ENCODE data around the gene PTX4.
A peak's percentile ranks its signal among the peaks of the same experiment; 100 is the strongest.
"Not testable (repeated sequence)": the region's sequence is repeated elsewhere in the genome, so short reads cannot be mapped to it uniquely, and the experiment has no call there.

Gene PTX4

GRCh38 chr16:1478937-1479336 lies 9.8 kb downstream of the PTX4 start:
- DNase-seq: not testable (repeated sequence)

DNA sequence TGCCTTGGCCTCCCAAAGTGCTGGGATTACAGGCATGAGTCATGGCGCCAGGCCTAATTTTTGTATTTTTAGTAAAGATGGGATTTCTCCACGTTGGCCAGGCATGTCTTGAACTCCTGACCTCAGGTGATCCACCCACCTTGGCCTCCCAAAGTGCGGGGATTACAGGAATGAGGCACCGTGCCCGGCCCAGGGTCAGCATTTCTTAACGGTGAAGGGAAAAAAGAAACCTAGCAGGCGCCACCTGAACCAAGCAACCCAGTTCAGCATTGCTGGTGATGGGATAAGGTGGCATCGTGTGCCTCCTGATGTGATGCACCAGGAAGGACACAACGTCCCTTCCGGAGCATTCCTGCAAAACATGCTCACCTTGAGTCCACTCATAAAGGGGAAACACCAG lies 11.7 kb downstream of the PTX4 start:
- DNase-seq: no peak

GRCh38 chr16:1475552-1476114 lies 13.1 kb downstream of the PTX4 start:
- DNase-seq: no peak

- peak; percentile 91 for DNase-seq
These were observed 13.8 kb downstream of the PTX4 start, which contains the start of gene CLCN7 for GRCh38 chr16:1474796-1475551. CLCN7 (minus strand) TSS chr16:1475028; CDS start chr16:1474974, 54 bp downstream.

DNA sequence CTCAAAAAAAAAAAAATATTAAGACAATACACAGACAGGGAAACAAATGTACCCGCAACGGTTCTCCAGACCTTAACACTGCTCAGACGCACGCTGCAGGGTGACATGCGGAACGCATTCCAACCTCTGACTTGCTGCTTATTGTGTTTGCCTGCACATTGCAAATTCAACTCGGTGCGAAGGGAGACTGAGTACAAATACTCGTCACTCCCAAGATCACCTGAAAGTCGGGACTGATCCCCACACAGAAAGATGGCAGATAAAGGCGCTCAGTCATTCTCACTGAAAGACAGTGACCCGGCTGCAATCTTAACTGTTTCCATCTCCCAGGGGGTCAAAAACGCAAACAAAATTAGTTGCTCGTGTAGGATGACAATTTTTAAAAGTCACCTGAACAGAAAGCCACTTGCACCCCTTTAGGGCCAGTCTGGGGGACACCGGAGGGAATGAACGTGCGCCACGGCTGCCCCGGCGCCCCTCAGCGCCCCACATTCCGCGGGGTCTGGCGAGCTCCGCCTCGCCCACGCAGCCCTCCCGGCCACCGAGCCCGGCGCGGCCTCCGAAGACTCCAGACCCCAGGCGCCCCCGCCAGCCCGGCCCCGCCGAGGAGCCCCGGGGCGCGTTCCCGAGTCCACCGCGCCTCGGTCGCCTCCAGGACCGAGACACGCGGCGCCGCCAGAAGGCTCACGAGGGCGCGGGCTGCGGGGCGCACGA lies 14.5 kb downstream of the PTX4 start:
- peak; percentile 34 for DNase-seq

DNA sequence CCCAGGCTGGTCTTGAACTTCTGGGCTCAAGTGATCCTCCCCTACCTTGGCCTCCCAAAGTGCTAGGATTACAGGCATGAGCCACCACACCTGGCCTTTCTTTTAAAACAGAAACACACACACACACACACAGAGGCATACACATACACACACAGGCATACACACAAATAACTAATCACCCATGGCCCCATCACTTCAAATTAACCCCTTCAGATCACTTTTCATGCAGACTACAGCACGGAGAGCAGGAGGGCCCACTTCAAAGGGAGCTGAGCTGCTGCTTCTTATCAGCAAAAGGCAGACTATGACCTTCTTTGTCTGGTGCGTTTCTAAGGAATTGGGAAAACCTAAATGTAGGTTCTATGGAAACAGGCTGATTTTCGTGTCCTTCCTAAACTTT lies 15.8 kb downstream of the PTX4 start:
- DNase-seq: no peak

DNA sequence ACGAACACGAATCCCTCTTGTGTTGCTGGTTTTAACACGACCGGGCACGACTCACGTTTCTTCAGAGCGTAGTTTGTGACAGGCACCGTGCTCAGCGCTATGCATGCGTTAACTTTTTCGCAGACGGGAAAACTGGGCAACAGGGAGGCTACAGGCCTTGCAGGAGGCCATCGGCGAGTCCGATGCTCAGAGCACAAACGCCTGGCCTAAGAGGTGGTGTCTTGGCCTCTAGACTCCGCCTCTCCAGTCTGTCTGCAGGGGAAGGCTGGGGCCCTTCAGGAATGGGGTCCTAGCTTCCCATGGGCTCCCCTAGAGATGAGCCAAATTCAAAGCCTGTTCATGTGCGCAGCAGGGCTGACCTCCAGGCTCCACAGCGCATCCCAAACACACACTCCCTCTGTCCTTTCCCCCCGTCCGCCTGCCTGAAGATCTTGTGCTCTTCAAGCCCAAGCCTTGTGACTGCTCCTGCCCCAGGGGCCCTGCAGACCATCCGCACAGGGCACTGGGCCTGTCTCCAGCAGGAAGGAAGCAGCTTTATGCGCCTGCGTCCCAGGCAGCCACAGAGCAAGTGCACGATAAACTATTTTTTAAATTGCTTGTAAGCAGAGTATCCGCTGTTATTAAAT lies 17.1 kb downstream of the PTX4 start:
- DNase-seq: no peak

- DNase-seq: no peak
These were observed 18.1 kb downstream of the PTX4 start for GRCh38 chr16:1470481-1471251.

DNA sequence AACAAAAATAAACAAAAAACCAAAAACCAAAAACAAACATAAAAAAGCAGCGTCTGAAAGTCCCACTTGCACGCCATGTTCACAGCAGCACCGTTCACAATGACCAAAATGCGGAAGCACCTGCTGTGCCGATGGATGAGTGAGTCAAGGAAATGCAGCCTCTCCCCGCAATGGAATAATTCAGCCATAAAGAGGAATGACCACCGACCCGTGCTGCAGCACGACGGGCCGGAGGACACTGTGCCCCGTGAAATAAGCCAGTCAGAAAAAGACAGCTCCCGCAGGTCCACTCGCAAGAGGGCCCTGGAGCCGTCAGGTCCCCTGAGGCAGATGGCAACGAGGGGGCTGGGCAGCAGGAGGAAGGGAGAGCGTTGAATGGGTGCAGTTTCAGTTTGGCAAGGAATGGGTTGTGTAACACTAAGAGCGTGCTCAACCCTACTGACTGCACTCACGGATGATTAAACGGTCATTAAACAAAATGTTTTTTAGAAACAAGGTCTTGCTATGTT lies 19.0 kb downstream of the PTX4 start:
- DNase-seq: peak; percentile 62

DNA sequence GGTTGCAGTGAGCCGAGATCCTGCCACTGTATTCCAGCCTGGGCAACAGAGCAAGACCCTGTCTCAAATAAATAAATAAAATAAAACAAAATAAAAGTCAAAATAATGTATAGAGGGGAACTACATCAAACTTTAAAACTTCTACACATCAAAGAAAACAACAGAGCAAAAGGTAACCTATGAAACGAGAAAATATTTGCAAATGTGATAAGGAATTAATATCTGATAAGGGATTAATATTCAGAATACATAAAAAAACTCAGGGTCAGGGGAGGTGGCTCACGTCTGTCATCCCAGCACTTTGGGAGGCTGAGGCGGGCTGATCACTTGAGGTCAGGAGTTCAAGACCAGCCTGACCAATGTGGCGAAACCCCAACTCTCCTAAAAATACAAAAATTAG lies 19.6 kb downstream of the PTX4 start:
- not testable (repeated sequence) for DNase-seq

DNA sequence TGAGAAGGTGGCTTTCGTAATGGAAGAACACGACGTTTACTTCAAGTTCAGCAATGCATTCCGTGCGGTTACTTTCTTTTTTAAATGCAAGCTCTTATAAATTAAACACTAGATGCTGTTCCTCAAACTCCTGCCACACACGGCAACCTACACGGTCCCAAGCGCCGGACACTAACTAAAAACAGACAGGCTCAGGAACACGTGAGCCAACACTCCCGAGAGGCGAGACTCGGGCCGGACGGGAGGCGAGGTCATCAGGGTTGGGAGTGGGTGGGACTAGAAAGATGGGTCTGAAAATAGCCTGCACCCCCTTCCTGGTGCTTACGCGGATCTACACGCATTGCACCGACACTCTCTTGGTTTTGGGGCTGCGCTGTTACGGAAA lies 20.3 kb downstream of the PTX4 start:
- no peak for DNase-seq

DNA sequence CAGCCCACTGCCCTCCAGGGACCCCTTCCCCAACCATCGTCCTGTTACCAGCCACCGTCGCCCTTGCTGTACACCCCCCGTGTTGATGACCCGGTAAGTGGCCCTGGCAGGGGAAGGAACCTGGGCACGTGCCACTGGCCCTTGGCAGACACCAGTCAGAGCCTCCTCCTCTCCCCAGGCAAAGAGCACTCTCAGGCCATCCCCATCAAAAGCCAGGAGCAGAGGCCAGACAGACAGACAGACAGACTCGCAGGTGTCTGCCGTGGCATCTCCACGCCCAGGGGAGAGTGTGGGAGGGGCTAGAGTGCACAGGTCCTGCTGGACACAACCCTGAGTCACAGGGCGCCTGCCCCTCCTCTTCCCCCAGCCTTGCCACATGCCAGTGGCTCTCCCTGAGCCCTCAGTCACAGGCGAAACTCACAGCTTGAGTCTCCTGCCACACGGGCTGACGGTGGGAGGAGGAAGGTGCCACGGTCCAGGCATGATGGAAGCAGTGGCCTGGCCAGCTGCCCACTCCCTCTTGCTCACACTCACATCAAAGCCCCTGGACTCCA lies 21.7 kb downstream of the PTX4 start:
- no peak for DNase-seq

DNA sequence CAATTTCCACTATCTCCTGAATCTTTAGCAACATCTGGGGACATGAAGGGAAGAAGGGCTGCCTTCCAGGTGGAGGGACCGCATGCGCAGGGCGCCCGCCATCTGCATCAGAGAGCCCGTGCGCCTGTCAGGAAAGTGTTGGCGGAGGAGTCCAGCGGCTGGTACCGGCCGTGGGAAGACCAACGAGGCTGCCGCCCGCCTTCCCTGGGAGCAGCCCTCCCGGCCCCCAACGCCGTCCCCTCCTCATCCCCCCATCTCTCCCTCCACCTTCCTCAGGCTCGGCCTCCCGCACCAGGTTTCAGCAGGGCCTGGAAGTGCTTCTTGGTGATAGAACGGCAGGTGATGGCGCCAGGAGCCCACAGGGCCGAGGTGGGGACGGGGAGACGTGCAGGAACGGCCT lies 22.7 kb downstream of the PTX4 start:
- no peak for DNase-seq

DNA sequence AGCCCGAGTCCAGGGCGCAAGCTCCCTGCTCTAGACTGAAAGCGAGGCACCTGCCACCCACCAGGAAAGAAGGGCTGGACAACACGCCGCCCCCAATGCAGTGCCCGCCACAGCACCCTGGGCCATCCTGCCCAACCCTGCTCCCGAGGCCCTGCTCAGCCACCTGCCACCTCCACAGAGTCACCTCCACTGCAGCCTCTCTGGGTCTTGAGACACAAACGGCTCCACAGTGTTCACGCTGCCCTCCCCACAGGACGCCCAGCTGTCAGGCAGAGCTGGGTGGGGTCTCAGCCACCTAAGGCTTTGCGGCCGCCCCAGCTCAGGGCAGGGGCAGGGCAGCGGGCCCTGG lies 23.2 kb downstream of the PTX4 start:
- no peak for DNase-seq

DNA sequence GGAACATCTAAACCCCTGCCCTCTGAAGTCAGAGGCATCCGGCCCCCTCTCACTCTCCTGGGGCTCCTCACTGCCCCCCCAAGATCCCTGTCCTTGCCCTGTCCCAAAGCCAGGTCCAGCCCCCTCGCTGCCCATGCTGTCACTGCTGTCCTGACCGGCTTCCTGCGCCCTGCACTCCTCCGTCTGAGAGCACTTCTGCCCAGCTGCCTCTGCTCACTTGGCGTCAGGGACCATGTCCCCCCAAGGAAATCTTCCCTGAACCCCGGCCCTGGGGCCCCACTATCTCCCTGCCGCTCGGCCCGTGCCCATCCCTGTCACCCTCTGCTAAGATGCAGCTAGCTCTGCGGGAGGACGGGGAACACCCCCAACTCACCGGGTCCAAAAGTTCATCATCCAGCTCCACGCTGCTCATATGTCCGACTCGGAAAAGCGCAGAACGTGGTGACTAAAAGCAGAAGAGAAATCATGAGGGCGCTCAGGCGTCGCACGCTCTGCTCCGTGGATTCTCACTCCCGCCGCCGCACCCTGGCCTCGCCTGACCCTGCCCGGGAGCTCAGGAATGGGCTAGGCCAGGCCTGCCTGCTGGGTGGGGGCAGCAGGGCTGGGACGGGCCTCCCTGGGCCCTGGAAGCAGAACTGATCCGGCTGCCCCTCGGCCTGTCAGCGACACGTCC lies 23.7 kb downstream of the PTX4 start:
- no peak for DNase-seq

GRCh38 chr16:1464196-1464893 lies 24.4 kb downstream of the PTX4 start:
- no peak for DNase-seq

DNA sequence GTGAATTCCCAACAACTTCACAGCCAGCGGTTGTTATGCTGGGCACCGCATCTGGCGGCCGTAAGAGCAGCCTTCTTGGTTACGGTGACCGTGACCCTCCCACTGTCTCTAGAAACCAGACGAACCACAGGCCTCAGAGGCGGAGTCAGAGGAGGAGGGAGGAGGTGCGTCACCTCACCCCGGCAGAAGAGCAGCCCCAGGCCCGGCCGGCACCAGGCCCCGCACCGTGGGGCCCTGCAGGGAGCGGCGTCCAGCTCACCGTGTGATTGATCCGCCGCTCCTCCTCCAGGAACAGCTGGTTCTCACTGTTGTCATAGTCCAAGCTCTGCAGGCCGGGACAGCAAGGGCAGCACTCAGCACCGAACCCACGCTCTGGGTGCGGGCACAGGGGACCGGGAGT lies 27.6 kb downstream of the PTX4 start:
- no peak for DNase-seq

GRCh38 chr16:1460602-1461138 lies 28.1 kb downstream of the PTX4 start:
- DNase-seq: no peak

- no peak for DNase-seq
These were observed 28.8 kb downstream of the PTX4 start for GRCh38 chr16:1459967-1460366.

DNA sequence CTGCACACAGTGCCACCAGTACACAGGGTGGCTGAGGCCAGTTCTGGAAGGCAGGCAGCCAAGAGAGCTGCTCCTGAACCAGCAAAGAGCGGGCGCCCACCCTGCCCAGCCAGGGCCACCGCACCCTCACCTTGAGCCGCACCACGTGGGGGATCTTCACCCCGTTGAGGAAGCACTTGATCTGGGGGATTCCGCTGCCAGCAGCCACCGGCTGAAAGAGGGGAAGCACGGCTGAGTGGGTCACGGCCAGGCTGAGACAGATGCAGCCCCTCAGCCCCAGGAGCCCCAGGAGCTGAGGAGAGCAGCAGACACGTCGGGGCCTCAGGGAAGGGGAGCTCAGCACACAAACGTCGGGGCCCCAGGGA lies 29.8 kb downstream of the PTX4 start:
- no peak for DNase-seq
